Dermis microvascular lymphatic vessel endothelial cell (primary cell): ENCODE results near the gene NFYC. TPM values are rescaled to one million over a fixed set of nuclear protein-coding genes. Genes with fewer than 3 reads are reported as not detected.

Source experiments
- DNase-seq, 2 donors: peaks; one replicate each; pipeline versions ENCODE4 v3.0.0 to v3.0.0-alpha.2; 2010; ENCODE audit warnings: low read depth in 2 of 2
- total RNA-seq: library from RNA; depleted of rRNA; stranded (reverse); fragments of >200 nt; gene quantifications from 2 replicates; pipeline ENCODE4 v1.2.1, GENCODE V29; 2014

The NFYC gene
- total RNA-seq, 1 donor from 2014 or later: 13.0 TPM

GRCh38 chr1:40756523-40756922 lies 65.0 kb downstream of the NFYC start:
- no peak for DNase-seq

DNA sequence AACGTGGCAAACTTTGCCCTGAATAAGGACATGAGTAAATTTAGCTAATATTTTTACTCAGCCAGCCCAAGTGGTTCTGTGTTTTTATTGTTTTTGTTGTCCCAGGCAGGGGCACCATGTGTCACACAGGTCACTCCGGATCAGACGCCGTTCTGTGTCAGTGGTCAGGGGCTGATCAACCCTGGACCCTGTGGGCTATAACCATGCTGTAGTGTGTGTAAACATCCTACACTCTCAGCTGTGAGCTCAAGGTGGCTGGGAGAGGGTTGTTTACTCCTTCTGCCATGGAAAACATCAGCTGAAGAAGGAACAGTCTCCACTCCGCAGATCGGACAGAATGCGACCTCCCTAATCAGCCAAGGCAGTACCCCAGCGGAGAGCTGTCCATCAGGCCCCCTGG lies 65.6 kb downstream of the NFYC start:
- no peak for DNase-seq

- no peak for DNase-seq
Measured at GRCh38 chr1:40758004-40758403, 66.5 kb downstream of the NFYC start.

DNA sequence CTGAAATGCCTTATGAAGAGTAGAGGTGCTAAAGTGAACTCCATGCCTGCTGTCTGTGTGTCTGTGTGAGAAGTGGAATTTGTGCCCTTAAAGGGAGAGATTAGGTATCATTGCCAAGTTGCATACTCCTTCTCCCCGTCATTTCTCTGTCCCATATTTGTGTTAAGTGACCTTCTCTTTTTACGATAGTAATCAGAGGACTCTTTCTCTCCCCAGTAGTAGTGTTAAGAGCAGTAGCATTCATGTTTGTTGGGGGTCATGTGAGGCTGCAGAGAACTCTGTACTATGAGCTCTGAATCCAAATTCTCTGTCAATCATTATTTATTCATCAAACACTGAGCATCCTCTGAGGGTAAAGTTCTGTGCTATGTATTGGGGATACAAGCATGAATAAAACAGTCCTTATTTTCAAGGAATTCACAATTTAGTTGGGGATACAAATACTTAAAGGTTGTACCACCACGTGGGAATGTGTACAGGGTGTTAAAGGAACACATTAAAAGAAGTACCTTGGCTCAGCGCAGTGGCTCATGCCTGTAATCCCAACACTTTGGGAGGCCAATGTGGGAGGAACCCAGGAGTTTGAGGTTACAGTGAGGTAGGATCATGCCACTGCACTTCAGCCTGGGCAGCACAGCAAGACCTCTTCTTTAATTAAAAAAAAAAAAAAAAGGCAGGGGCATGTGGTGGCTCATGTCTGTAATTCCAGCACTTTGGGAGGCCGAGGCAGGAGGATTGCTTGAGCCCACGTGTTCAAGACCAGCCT lies 67.3 kb downstream of the NFYC start:
- DNase-seq: no peak

GRCh38 chr1:40760984-40761383 lies 69.5 kb downstream of the NFYC start:
- DNase-seq: no peak

GRCh38 chr1:40762144-40762923 lies 70.8 kb downstream of the NFYC start:
- DNase-seq: no peak

DNA sequence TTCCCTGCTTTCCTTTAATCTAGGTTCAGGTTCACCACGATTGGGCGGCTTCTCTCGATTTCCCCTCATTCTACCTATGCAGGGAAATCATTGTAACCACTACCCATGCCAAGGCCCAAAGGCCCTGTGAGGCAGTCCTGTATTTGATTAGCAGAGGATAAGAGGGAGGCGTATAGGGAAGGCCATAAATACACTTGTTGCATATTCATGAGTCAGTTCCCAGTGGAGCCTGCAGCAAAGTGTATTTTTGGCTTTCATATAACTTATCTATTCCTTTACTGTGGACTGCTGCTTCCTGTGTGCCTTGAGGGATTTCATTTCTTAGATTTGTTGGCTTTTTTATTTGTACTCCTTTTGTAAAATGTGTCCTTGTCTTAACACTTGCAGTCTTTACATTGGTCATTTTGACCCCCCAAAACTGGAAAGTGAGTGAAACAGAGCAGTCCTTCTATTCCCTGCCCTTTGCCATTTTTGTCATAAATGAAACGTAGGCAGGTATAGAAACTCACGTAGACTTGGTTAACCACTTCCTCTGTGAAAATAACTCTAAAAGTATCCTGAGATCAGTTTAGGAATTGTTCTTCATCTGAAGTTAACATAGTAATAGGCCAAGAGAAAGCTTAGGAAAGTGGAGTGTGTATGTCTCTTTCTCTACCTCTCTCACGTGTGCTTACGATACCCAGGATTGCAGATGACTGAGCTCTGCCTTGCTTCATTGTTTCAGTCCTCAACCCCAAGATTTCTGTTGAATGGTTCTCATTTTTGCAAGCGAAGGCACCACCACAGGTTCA lies 72.4 kb downstream of the NFYC start:
- no peak for DNase-seq

- no peak for DNase-seq
Measured at GRCh38 chr1:40764981-40765380, 73.5 kb downstream of the NFYC start.

DNA sequence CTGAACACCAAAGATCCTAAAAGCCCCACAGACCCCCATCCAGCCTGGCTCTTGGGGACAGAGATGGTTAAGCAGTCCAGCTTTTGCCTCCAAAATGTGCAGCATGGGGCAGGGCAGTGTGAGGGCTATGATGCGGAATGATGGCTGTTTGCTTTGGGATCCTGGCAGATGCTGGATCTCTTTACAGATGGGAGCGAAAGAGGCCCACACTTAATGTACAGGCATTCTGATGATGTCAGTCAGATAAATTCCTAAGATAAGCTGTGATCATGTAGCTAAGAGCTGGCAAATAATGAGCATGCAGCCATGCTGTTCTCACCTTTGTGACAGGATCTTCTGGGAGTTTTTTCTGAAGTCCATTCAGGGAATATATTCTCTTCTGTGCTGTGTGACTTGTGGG lies 74.5 kb downstream of the NFYC start:
- no peak for DNase-seq

DNA sequence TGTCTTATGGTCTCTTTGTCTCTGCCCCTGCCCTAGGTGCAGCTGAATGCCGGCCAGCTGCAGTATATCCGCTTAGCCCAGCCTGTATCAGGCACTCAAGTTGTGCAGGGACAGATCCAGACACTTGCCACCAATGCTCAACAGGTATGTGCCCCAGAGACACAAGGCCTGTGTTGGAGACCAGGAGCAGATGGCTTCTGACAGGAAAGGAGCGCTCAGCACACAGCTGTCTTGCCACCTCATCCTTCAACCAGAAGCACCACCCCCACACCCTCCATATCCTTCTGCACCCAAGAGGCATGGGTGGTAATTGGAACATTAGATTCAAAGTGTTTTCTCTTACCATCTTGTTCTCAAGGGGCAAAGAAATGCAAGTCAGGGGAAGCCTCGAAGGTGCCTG lies 75.1 kb downstream of the NFYC start:
- no peak for DNase-seq

DNA sequence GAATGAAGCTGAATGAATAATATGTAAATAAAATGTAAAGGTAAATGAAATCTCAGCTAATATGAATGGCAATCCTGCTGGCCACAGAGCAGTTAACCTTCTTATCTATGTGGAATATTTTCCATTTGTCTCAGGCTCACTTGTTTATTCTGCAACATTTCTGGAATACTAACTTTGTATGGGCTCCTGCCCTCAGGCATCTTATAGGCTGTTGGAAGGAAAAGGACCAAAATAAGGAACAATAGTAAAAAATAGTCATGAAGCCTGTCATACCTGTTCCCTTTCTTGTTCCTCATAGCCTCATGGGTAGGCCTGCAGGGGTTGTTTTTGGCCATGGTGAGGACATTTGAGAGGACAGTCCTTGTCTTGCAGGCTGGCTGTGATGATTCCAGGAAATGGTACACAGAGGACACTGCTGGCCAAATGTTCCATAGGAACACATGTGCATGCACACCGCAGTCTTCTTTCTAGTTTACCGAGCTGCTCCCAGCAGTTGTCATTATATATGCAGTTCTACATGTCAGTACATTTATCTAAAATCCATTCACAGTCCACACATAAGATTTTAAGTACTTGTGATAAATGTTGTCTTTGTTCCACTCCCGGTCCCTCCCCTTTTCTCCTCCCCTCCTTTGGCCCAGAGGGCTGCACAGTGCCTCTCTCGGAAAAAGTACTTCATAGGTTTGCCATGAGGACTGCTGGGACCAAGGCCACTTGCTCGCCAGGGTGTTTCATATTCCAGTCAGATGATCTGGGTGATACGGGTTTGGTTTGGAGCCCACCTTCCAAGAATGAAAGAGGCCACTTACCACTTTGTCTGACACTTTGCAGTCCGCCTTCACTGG lies 76.9 kb downstream of the NFYC start:
- DNase-seq: no peak

GRCh38 chr1:40769815-40770214 lies 78.3 kb downstream of the NFYC start:
- DNase-seq: peak in 1 of 2 donors; percentile 10

DNA sequence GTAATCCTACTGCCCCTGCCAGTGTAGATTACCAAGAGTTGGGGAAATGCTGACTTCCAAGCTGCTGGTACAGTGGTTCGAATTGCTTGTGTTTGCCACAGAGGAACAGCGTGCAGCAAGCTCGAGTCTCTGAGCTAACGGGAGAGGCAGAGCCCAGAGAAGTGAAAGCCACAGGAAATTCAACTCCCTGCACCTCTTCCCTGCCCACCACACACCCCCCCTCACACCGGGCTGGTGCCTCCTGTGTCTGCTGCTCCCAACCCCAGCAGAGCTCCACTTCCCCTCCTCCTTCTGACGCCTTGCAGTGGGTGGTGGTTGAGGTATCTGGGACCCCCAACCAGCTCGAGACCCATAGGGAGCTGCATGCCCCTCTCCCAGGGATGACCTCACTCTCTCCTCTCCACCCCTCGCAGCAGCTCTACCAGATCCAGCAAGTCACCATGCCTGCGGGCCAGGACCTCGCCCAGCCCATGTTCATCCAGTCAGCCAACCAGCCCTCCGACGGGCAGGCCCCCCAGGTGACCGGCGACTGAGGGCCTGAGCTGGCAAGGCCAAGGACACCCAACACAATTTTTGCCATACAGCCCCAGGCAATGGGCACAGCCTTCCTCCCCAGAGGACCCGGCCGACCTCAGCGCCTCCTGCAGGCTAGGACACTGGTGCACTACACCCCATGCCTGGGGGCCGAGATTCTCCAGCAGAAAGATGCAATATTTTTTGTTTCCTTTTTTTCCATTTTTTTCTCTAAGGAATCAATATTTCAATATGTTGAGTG lies 79.0 kb downstream of the NFYC start:
- no peak for DNase-seq

- DNase-seq: no peak
Measured at GRCh38 chr1:40772146-40772955, 80.8 kb downstream of the NFYC start.

DNA sequence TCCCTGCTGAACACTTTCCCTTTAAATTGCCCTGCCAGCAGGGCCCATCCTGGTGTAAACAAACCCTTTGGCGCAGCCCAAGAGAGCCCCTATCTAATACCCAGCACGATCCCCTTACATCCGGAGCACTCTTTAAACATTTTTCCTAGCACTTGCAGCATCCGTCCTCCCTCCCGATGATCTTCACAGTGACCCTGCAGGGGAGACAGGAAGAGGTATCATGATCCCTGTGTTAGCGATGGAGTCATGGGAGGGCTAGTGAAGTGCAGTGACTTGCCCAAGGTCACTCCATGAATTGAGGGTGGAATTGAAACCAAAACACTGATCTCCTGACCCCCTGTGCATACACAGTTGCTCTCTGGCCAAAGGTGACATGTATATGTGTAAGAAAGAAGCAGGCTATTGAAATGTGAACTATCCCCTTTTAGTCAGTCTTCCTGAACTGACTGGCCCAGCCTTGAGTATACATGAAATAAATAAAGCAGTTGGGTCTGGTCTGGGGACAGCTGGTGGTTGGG lies 82.3 kb downstream of the NFYC start:
- DNase-seq: peak in 1 of 2 donors; percentile 33

DNA sequence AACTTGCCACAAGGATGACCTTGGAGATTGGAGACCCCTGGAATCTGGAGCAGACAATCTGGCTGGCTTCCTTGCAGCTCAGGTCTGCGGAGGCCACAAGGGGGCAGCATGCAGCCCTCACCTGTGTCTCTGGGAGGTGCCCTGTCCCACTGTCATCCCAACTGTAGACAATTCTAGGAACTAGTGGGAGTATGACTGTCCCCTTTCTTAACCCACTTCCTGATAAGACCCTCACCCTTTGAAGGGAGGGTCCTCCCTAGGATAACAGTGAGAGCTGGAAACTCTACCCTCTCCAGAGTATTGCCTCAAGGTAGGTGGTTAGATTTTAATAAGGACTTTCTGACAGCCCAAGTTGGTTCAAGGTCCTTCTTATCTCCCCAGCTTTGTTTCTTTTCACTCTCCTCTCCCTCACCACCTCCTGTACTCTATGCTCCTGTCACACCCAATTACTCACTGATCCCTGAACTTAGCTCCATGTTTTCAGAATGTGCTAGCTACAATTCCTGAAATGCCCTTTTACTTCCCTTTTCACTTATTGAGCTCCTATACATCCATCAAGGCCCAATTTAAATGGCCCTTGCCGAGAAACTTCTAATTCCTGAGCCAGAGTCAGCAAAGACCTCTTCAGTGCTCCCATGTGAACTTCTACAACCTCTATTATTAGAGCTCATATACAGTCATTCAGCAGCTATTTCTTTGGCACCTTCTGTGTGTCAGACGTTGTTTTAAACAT lies 82.9 kb downstream of the NFYC start:
- peak; percentile 14 to 53 for DNase-seq

GRCh38 chr1:40776236-40777072 lies 85.0 kb downstream of the NFYC start:
- DNase-seq: no peak
